ENCODE data around the gene SHD.
"Not testable (repeated sequence)": the region's sequence is repeated elsewhere in the genome, so short reads cannot be mapped to it uniquely, and the experiment has no call there.

Gene SHD

DNA sequence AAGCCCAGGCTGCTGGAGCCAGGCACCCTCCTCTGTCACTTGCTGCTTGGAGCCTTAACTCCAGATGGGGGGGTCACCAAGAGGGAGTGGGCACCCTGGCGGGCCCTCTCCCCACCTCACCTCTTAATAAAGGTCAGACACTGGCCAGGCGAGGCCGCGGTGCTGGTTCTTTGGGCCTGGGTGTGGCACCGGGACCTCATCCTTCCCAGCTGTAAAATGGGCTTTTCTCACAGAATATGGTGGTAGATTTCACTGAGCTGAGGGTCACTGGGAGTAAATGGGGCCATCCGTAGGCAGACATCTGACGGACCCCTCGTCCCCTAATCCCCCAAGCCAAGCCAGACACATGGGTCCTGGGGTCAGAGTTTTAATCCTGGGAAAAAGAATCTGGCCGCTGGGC lies 44.6 kb downstream of the SHD start:
- Histone ChIP-seq H3K27me3 (ENCODE audit: insufficient read depth, low read length) (no peaks in the 10 kb centered on the region), H3K9ac (ENCODE audit: low read depth, low read length) (no peak overlapping the region), H3K9me3 (ENCODE audit: insufficient read depth, low read depth, low read length) (peaks cover 20% of the 10 kb centered on the region), H3K4me3 (ENCODE audit: low read length) (no peak overlapping the region), H3K27ac (ENCODE audit: low read length) (no peak overlapping the region), H3K4me1 (ENCODE audit: insufficient read depth, low read length) (0 out of 2 replicates have a peak, but pooled peaks cover 2% of the 10 kb centered on the region), H3K36me3 (ENCODE audit: insufficient read depth, low read depth, low read length) (peaks cover 5% of the 10 kb centered on the region; the same call in 1 of the 2 replicates)

DNA sequence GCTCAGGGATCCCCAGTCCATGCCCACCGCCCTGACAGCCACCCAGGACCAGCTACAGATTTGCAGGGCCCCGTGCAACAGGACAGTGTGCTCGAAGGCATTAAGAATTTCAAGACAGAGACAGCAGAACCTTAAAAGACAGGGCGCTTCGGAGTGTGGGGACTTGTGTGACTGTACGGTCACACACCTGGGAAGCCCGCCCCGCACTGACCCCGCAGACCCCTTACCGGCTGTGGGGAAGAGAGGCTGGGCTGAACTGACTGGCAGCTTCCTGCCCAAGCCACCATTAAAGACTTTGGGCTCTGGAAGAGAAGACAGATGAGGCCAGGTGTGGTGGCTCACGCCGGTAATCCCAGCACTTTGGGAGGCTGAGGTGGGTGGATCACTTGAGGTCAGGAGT lies 45.2 kb downstream of the SHD start:
- 0 out of 2 replicates have a peak, but pooled peaks cover 2% of the 10 kb centered on the region for H3K4me1 ChIP-seq (ENCODE audit: insufficient read depth, low read length)
- H3K9me3 ChIP-seq (ENCODE audit: insufficient read depth, low read depth, low read length) = peaks cover 15% of the 10 kb centered on the region
- H3K9ac ChIP-seq (ENCODE audit: low read depth, low read length) = no peak overlapping the region
- no peak overlapping the region for H3K4me3 ChIP-seq (ENCODE audit: low read length)
- H3K27ac ChIP-seq (ENCODE audit: low read length) = no peak overlapping the region
- no peaks in the 10 kb centered on the region for H3K36me3 ChIP-seq (ENCODE audit: insufficient read depth, low read depth, low read length)
- H3K27me3 ChIP-seq (ENCODE audit: insufficient read depth, low read length) = no peaks in the 10 kb centered on the region

GRCh38 chr19:4326215-4326836 lies 47.3 kb downstream of the SHD start:
- H3K27me3 ChIP-seq (ENCODE audit: insufficient read depth, low read length) = no peaks in the 10 kb centered on the region
- H3K4me1 ChIP-seq (ENCODE audit: insufficient read depth, low read length) = 0 out of 2 replicates have a peak, but pooled peaks cover 2% of the 10 kb centered on the region
- H3K27ac ChIP-seq (ENCODE audit: low read length) = no peak overlapping the region
- H3K9ac ChIP-seq (ENCODE audit: low read depth, low read length) = no peak overlapping the region
- no peaks in the 10 kb centered on the region for H3K36me3 ChIP-seq (ENCODE audit: insufficient read depth, low read depth, low read length)
- no peaks in the 10 kb centered on the region for H3K9me3 ChIP-seq (ENCODE audit: insufficient read depth, low read depth, low read length)
- peak overlapping the region; percentile 61; the same call in 1 of the 2 replicates for H3K4me3 ChIP-seq (ENCODE audit: low read length)

- H3K27ac ChIP-seq (ENCODE audit: low read length) = no peak overlapping the region
- peak overlapping the region; percentile 61 for H3K4me3 ChIP-seq (ENCODE audit: low read length)
- H3K9ac ChIP-seq (ENCODE audit: low read depth, low read length) = peak overlapping the region; percentile 55; the same call in 1 of the 2 replicates
These were observed 47.8 kb downstream of the SHD start for GRCh38 chr19:4326837-4327251.

DNA sequence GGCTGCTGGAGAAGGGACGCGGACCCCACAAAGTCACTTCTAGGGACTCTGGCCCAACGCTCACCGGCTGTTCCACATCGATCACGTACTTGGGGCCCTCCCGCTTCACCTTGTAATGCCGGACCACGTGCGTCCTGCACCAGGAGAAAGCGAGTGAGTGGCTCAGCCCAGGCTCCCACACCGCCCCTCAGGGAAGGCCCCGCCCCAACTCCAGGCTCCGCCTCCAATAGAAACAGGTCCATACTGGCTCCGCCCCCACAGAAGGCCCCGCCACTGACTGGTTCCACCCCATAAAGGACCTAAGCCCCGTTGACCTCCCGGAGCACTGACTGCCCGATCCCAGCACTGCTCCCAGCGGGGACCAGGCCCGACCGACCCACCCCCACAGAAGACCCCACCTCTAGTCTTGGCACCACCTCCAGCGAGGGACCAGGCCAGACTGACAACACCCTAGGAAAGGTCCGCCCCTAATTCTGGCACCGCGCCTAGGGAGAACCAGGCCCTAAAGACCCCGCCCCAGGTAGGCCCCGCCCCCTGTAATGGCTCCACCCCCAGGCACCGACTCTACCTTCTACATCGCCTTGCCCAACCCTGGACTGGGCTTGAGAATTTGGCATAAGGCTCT lies 48.3 kb downstream of the SHD start:
- peak overlapping the region; percentile 61 for H3K4me3 ChIP-seq (ENCODE audit: low read length)
- no peaks in the 10 kb centered on the region for H3K27me3 ChIP-seq (ENCODE audit: insufficient read depth, low read length)
- no peaks in the 10 kb centered on the region for H3K9me3 ChIP-seq (ENCODE audit: insufficient read depth, low read depth, low read length)
- H3K36me3 ChIP-seq (ENCODE audit: insufficient read depth, low read depth, low read length) = no peaks in the 10 kb centered on the region
- H3K27ac ChIP-seq (ENCODE audit: low read length) = no peak overlapping the region
- peak overlapping the region; percentile 55; the same call in 1 of the 2 replicates for H3K9ac ChIP-seq (ENCODE audit: low read depth, low read length)
- 0 out of 2 replicates have a peak, but pooled peaks cover 2% of the 10 kb centered on the region for H3K4me1 ChIP-seq (ENCODE audit: insufficient read depth, low read length)

More at GRCh38 chr19:4326837-4327251, 47.8 kb downstream of the SHD start:
- H3K9me3 ChIP-seq (ENCODE audit: insufficient read depth, low read depth, low read length) = no peaks in the 10 kb centered on the region
- no peaks in the 10 kb centered on the region for H3K27me3 ChIP-seq (ENCODE audit: insufficient read depth, low read length)
- H3K4me1 ChIP-seq (ENCODE audit: insufficient read depth, low read length) = 0 out of 2 replicates have a peak, but pooled peaks cover 2% of the 10 kb centered on the region
- H3K36me3 ChIP-seq (ENCODE audit: insufficient read depth, low read depth, low read length) = no peaks in the 10 kb centered on the region

DNA sequence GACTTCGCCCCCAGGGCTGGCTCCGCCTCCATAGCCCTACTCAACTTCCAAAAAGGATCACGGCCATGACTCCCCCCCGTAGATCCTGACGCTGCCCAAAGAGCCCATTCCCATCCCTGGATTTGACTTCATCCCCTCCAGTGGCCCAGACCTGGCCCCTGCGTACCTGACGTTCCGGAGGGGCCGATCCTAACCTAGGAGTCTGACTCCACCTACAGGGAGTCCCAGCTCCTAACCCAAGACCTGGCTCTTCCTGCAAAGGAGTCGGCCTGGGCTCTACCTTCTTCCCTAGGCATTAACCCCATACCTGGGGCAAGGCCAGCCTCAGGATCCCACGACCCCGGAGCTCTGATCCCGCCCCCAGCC lies 48.8 kb downstream of the SHD start:
- Histone ChIP-seq H3K27ac (ENCODE audit: low read length) (no peak overlapping the region), H3K4me3 (ENCODE audit: low read length) (peak overlapping the region; percentile 58), H3K9ac (ENCODE audit: low read depth, low read length) (no peak overlapping the region), H3K4me1 (ENCODE audit: insufficient read depth, low read length) (0 out of 2 replicates have a peak, but pooled peaks cover 2% of the 10 kb centered on the region), H3K36me3 (ENCODE audit: insufficient read depth, low read depth, low read length) (no peaks in the 10 kb centered on the region), H3K27me3 (ENCODE audit: insufficient read depth, low read length) (no peaks in the 10 kb centered on the region), H3K9me3 (ENCODE audit: insufficient read depth, low read depth, low read length) (no peaks in the 10 kb centered on the region)

DNA sequence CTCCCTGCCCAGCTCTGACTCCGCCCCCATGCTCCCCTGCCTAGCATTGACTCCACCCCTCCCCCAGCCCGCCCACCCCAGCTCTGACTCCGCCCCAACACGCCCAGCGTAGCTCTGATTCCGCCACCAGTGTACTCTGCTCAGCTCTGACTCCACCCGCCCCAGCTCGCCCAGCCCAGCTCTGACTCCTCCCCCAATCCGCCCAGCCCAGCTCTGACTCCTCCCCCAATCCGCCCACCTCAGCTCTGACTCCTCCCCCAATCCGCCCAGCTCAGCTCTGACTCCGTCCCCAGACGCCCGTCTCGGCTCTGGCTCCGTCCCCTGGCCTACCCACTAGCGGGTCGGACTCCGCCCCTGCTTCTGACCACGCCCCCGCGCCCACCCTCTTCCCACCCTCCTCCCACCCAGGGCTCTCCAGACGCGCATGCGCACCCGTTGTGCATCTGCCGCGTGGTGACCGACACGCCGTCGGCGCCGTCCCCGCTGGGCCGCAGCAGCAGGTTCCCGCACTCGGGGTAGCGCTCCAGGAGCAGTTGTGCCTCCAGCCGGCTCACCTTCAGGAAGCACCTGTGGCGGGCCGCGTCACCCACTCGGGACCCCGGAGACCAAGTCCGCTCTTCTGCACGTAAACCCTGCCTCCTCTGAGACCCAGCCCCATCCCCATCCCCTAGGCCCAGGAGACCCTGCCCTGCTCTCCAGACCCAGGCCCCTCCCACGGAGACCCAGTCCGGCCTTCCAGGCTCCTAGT lies 49.4 kb downstream of the SHD start:
- H3K36me3 ChIP-seq (ENCODE audit: insufficient read depth, low read depth, low read length) = no peaks in the 10 kb centered on the region
- H3K27me3 ChIP-seq (ENCODE audit: insufficient read depth, low read length) = no peaks in the 10 kb centered on the region
- H3K4me1 ChIP-seq (ENCODE audit: insufficient read depth, low read length) = 0 out of 2 replicates have a peak, but pooled peaks cover 2% of the 10 kb centered on the region
- H3K4me3 ChIP-seq (ENCODE audit: low read length) = peak overlapping the region; percentile 87
- H3K27ac ChIP-seq (ENCODE audit: low read length) = no peak overlapping the region
- H3K9ac ChIP-seq (ENCODE audit: low read depth, low read length) = peak overlapping the region; percentile 72; the same call in 1 of the 2 replicates
- no peaks in the 10 kb centered on the region for H3K9me3 ChIP-seq (ENCODE audit: insufficient read depth, low read depth, low read length)

- not testable (repeated sequence) for H3K27me3 ChIP-seq (ENCODE audit: insufficient read depth, low read length); H3K36me3 ChIP-seq (ENCODE audit: insufficient read depth, low read depth, low read length); H3K9me3 ChIP-seq (ENCODE audit: insufficient read depth, low read depth, low read length); H3K27ac ChIP-seq (ENCODE audit: low read length); H3K4me1 ChIP-seq (ENCODE audit: insufficient read depth, low read length)
- peak overlapping the region; percentile 87 for H3K4me3 ChIP-seq (ENCODE audit: low read length)
- H3K9ac ChIP-seq (ENCODE audit: low read depth, low read length) = peak overlapping the region; percentile 72; the same call in 1 of the 2 replicates
These were observed 50.1 kb downstream of the SHD start for GRCh38 chr19:4328991-4329681.

DNA sequence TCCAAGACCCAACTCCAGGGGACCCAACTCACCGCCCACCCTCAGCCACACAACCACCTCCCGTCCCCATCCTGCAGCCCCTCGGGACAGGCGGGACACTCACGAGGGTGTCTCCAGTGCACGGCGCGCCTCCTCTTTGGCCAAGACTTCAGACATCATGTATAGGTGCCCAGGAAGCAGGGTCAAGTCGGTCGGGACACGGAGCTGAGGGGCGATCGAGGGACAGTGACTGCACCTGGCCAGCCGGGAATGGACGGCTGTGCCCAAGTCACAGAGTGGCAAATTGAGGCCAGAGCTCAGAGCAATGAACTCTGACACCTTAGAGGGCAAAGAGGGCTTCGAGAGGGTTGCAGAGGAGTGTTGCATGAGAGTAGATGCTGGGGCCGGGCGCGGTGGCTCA lies 50.8 kb downstream of the SHD start:
- Histone ChIP-seq H3K4me3 (ENCODE audit: low read length) (no peak overlapping the region), H3K27ac (ENCODE audit: low read length) (no peak overlapping the region), H3K27me3 (ENCODE audit: insufficient read depth, low read length) (no peaks in the 10 kb centered on the region), H3K36me3 (ENCODE audit: insufficient read depth, low read depth, low read length) (no peaks in the 10 kb centered on the region), H3K4me1 (ENCODE audit: insufficient read depth, low read length) (0 out of 2 replicates have a peak, but pooled peaks cover 2% of the 10 kb centered on the region), H3K9ac (ENCODE audit: low read depth, low read length) (no peak overlapping the region), H3K9me3 (ENCODE audit: insufficient read depth, low read depth, low read length) (no peaks in the 10 kb centered on the region)

DNA sequence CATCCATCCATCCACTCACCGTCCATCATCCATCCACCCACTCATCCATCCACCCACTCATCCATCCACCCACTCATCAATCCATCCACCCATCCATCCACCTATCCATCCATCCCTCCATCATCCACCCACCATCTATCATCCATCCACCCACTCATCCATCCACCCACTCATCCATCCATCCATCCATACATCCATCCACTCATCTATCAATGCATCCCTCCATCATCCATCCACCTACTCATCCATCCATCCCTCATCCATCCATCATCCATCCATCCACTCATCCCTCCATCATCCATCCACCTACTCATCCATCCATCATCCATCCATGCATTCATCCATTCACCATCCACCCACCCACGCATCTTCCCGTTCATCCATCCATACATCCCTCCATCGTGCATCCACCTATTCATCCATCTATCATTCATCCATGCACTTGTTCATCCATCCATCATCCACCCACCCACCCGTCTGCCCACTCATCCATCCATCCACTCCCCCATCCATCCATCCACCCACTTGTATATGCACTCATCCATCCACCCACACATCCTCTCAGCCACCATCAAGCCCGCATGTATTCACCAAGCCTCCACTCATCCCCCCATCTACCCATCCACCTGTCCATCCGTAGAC lies 56.0 kb downstream of the SHD start:
- H3K27me3 ChIP-seq (ENCODE audit: insufficient read depth, low read length) = no peaks in the 10 kb centered on the region
- no peak overlapping the region for H3K27ac ChIP-seq (ENCODE audit: low read length)
- H3K4me3 ChIP-seq (ENCODE audit: low read length) = no peak overlapping the region
- no peaks in the 10 kb centered on the region for H3K36me3 ChIP-seq (ENCODE audit: insufficient read depth, low read depth, low read length)
- H3K9ac ChIP-seq (ENCODE audit: low read depth, low read length) = no peak overlapping the region
- H3K9me3 ChIP-seq (ENCODE audit: insufficient read depth, low read depth, low read length) = no peaks in the 10 kb centered on the region
- H3K4me1 ChIP-seq (ENCODE audit: insufficient read depth, low read length) = no peaks in the 10 kb centered on the region

DNA sequence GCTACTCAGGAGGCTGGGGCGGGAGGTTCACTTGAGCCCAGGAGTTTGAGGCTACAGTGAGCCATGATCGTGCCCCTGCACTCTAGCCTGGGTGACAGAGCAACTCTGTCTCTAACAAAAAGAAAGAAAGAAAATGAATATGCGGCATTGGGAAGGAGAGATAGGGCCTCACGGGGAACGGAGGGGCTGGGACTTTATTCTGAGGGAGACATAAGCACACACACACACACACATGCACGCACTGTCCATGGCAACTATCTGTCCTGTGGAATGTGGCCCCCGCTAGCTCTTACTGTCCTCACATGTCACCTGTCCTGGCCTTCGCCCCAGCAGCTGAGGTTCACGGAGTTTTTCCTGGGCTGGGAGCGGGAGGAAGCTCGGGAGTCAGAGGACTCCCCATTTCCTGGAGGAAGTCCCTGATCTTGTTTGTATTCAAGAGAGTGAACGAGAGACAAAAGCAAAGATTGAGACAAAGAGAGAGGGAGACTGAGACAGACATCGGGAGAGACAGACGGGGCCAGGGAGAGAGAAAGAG lies 58.9 kb downstream of the SHD start:
- H3K9me3 ChIP-seq (ENCODE audit: insufficient read depth, low read depth, low read length) = no peaks in the 10 kb centered on the region
- H3K9ac ChIP-seq (ENCODE audit: low read depth, low read length) = no peak overlapping the region
- H3K36me3 ChIP-seq (ENCODE audit: insufficient read depth, low read depth, low read length) = no peaks in the 10 kb centered on the region
- peak overlapping the region; percentile 62 for H3K4me3 ChIP-seq (ENCODE audit: low read length)
- H3K4me1 ChIP-seq (ENCODE audit: insufficient read depth, low read length) = no peaks in the 10 kb centered on the region
- H3K27me3 ChIP-seq (ENCODE audit: insufficient read depth, low read length) = no peaks in the 10 kb centered on the region
- H3K27ac ChIP-seq (ENCODE audit: low read length) = no peak overlapping the region

Data from iPS-20b (cell line).